ENCODE results near the gene ANXA2R.

DNA sequence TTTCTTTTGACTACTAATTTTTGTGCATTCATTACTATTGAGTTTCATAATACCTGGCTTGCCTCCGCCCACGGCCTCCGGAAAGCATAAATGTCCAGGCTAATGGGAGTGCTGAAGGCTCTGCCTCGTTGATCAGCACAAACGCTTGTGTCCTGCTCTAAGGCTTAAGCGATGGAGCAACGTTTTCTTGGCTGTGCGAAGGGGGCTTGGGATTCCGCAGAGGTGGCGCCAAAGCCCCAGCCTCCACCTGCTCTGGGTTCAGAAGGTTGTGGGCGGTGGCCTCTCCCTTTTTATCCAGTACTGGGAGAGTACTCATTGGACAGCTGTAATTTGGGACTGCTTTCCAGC, 19.7 kb downstream of the ANXA2R start:
- no peak for TF ChIP-seq EZH2 (IDR thresholded peaks at IDR 0.05; ENCODE audit: borderline replicate concordance, insufficient read depth, low read length, poor library complexity, severe bottlenecking)
- TF ChIP-seq POLR2AphosphoS5 (IDR thresholded peaks at IDR 0.05) = peak; percentile 70

Measured in neural cell (in vitro differentiated cells).